Left renal cortex interstitium (tissue), 4 donors: Measurements from ENCODE around the gene NINL. TPM values are rescaled to one million over a fixed set of nuclear protein-coding genes. Genes with fewer than 3 reads are reported as not detected.
"Not testable (repeated sequence)": the region's sequence is repeated elsewhere in the genome, so short reads cannot be mapped to it uniquely, and the experiment has no call there.

Experiments
- DNase-seq, 4 donors: peaks; one replicate each; pipeline ENCODE4 v3.0.0-alpha.2; 2013; ENCODE audit warnings: low read depth in 4 of 4, low spot score in 2 of 4, missing footprints in 1 of 4
- polyA plus RNA-seq, 4 donors: library from polyadenylated mRNA; unstranded; fragments of 120-200 nt; gene quantifications; one replicate each; pipeline ENCODE4 v1.2.1, GENCODE V29; 2013; ENCODE audit not compliant: insufficient read length in 4 of 4

The NINL gene
- 10 to 100 TPM; 32.4 to 65.0 (median 45.4) TPM for polyA plus RNA-seq

DNA sequence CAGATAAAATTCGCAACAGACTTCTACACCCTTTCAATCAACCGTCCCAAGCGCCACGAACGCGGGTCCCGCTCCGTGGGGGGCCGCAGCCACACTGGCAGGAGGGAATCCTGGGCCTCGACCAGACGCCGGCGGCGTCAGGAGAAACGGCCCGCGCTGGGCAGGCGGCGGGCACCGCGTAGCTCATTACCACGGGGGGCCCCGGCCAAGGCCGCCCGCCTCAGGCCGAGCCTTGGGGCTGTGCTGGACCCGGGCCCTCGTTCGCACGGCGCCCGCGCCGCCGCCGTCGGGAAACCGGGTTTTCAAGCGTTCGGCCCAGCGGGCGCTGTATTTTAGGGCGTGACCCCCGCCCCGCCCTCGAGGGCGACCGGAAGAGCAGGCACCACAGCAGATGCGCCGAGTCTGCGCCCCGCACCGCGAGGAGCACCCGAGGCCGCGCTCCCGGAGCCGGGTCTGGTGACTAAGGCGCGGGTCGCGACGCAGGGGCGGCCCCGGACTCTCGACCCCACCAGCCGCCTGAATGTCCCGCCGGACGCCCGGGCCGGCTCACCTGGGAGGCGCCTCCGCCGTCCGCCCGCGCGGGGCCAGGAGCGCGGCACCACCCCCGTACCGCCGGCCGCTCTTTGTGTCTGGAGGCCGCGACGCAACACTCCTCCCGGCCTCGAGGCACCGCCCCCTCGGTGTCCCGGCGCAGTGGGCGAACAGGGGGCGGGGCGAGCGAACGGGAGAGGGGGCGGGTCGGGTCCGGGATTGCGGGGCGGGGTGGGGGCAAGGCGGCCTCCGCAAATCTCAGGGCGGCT is at the start of gene NINL:
NINL (minus strand) TSS at position 627 of the 800 bp plus-strand sequence. CDS start 58,944 bp downstream, outside the sequence.
- DNase-seq, result peak; percentile 29 to 51 (median 47)

DNA sequence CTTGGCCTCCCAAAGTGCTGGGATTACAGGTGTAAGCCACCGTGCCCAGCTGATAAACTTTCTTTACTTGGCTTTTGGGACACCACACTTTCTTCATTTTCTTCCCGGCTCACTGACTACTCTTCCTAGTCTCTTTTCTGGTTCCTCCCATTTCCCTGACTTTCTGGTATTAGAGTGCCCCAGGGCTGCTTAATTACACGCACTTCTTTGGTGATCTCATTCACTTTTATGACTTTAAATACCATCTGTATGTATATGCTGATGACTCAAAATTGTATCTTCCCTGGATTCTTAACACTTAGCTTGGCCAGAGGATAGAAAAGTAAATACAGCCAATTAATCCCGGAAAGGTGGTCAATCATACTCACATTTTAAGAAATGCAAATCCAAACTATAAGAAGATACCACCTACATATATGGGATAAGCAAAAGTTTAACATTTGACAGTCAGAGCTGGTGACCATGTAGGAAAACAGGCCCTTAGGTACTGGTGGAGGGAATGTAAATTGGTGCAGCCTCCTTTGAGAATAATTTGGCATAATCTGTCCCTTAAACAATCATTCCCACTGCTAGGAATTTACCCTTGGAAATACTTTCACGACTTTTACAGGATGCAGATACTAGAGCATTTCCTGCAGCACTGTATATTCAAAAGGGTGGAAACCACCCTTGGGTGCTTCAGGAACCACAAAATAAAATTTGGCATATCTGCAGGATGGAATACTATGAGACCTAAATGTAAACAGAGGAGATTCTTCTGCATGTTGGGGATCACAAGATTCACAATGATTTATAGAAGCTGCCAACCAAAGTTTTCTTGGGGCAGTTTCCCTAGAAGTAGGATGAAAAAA is 47.8 kb upstream of the NINL start:
- no peak for DNase-seq

DNA sequence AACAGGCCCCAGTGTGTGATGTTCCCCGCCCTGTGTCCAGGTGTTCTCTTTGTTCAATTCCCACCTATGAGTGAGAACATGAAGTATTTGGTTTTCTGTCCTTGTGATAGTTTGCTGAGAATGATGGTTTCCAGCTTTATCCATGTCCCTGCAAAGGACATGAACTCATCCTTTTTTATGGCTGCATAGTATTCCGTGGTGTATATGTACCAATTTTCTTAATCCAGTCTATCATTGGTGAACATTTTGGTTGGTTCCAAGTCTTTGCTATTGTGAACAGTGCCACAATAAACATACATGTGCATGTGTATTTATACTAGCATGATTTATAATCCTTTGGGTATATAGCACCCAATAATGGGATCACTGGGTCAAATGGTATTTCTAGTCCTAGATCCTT is 45.3 kb upstream of the NINL start:
- DNase-seq, result not testable (repeated sequence)

DNA sequence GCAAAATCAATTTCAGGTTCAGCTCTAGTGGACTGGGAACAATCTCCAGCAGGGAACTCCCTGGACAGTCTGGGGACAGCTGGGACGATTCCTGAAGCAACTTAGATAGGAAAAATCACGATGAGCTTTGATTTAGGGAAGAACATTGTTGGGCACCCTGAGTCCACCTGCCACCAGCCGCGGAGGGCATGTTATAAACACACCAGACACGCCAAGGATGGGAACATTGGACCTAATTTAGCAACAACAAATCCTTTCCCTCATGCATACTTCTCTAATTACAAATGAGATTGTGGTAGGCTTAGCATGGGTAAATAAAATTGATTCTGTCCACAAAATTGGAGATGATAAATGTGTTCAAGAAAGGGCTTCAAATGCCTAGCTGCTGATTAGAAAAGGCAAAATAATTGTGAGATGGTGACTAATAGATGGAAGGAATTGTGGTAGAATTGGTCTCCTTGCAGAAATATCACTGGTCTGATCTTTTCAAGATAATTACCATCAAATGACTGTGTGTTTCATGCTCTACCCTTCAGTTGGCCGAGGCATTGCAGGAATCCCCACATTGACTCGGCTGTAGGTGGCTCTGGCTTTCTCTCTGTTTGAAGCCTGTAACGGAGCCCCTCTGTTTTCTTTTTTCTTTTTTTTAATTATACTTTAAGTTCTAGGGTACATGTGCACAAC is 44.6 kb upstream of the NINL start:
- no peak for DNase-seq

DNA sequence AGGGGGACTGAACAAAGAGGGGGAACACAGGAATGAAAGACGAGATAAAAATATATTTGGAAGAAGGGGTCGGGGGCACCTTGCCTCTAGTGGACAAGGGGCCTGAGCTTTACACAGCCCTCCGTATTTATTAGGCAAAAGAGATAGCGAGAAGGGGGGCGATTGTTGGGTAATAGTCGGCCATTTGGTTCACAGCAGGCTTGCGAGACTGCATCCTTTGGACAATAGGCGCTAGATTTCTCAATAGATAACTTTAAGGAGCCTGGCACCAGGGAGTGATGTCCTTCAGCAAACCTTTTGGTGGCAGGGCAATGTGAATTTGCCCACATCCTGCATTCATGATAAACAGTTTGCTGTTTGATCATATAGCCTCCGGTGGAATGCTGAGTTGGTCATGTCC is 41.4 kb upstream of the NINL start:
- no peak for DNase-seq

DNA sequence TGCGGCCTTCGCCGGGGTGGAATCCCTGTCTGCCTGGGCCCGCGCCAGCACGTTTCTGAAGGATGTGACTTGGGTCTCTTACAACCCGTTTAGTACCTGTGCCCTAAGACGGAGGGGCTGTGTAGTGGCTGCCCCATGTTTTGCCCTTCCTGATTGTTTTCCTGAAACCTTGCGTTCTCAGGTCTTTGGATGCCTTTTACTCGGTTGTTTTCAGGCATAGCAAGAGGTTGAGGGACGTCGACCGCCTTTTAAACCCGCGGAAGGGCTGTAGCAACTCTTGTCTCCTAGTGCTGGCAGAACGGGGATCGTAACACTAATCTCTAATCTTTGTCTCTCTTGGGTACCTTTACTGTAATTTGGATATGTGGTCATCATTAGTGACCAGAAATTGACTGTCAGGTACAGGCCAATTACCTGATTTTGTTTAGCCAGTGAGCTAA is 39.2 kb upstream of the NINL start:
- DNase-seq, result peak in 2 of 4 donors; percentile 15 to 19

DNA sequence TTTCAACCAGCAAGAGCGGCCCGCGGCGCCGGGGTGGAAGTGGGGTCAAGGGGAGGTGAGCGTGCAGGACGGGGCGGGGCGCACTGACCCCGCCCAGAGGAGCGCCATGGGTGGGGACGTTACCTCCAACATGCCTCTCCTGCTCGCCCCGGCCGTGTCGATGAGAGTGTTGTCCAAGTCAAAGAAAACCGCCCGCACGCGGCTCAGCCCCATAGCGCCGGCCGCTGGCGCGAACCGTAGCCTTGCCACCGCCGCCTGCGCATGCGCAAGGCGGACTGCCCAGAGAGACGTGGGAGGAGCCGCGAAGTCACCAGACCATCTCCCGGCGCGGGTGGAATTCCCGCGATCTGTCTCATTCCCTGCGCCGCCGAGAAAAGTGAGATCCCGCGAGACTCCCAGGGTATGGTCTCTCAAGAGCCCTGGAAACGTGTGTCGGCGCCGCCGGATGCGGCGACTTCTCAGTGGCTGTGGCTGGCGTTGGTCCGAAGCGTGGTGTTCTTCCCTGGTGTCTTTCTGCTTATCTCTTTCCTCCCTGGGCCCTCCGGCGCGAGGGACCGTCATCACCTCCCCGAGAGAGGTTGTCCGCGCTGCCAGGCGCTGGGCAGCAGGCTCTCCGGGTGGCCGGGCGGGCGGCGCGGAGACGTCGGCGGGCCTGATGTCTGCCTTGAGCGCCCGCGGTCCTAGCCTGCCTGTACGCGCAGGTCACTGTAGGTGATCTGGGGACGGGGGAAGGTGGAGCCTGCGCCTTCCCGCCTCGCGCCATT is 38.6 kb upstream of the NINL start, which contains the start of gene NANP:
NANP (minus strand) TSS at position 279 of the 764 bp plus-strand sequence; CDS start at position 213, 66 bp downstream.
- DNase-seq, result peak; percentile 94 to 97 (median 94)

DNA sequence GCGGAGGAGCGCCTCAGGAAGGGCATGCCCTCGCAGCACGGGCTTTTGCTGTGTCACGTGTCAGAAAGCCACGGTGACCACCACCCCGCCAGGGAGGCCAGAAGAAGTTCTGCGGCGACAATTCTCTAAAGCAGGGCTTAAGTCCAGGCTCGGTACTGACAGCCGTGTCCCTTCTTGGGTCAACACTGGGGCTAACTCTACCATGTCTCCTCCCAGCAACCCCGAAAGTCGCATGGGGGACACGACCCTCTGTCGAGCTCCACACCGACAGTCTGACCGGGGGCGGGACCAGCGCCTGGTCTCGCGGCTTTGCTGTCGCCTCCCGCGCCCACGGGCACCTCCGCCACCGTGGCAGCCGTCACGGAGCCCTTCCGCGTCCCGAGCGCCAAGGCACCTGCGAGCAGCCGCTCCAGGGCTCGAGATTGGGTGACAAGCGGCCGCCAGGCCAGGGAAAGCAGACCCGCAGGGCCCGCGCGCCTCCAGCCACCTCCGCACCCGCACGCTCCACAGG is 37.9 kb upstream of the NINL start:
- peak in 3 of 4 donors; percentile 15 to 34 (median 21) for DNase-seq

DNA sequence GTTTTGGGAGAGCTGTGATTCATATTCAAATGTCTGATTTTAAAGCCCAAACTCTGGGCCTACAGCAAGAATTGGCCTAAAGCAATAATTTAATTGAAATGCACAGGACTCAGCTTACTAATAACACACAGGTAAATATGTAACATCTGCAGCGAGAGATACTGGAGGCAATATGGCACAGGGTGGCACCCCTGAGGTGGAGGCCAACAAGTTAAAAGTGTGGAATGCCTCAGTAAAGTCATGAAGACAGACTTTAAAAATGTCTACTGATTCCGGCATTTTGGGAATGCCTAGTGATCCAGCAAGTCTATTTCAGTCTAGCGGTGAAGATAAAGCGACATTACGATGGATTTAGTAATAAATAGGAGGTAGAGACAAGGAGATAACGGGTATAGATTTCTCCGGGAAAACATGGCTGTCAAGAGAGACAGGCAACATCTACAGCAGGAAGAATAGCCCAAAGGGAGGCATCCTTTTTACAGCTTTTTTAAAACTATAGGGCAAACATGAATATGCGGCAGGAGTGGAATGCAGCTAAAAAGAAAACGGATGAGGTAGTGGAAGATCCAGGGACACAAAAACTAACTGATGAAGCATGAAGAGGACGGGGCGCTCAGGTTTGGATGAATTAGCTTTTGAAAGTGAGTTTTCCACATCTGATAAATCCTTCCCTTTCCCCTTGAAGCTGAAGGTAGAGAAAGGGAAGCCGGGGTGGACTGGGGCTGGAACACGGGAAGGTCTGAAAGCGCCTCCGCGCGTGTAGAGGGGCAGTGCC is 37.3 kb upstream of the NINL start:
- peak in 1 of 4 donors; percentile 5 for DNase-seq

DNA sequence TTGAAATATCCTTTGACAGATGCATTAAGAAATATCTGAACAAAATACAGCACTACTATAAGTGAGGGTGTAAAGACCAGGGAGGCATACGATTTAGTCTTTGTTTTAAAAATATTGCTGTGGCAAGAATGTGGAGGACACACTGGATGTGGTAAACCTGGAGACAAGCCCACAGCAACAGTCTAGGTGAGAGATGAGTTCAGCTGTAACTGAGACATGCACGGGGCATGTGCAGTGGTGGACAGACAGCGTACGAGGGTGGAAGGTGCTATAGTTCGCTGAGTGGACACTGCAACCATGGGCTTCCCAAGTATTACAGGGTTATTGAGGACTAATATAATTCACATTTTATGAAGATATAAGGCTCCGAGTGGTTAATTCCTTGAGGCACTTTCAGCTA is 36.7 kb upstream of the NINL start:
- DNase-seq, result no peak

DNA sequence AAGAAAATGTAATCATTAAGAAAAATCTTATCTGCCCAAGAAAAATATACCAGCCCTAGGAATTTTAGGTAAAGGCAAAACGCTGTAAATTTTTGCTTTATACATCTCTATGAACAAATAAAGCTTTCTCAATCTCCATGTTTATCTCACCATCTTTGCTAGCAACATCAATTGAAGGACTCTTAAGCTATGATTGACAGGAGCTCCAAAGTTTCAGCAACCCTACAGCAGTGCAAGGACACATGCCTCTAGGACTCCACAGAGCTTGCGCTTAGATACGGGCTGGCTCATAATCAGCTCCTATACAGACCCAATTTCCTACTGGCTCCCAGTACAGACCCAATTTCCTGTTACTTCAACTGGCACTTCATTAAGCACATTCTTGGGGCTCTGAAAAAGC is 34.2 kb upstream of the NINL start:
- no peak for DNase-seq

DNA sequence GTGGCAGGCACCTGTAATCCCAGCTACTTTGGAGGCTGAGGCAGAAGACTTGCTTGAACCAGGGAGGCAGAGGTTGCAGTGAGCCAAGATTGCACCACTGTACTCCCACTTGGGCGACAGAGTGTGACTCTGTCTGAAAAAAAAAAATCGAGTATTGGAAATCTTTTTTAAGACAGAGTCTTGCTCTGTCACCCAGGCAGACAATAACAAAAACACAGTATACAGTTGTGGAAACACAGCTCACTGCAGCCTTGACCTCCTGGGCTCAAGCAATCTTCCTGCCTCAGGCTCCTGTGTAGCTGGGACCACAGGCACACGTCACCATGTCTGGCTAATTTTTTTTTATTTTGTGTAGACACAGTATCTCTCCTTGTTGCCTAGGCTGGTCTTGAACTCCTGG is 23.4 kb upstream of the NINL start:
- no peak for DNase-seq

DNA sequence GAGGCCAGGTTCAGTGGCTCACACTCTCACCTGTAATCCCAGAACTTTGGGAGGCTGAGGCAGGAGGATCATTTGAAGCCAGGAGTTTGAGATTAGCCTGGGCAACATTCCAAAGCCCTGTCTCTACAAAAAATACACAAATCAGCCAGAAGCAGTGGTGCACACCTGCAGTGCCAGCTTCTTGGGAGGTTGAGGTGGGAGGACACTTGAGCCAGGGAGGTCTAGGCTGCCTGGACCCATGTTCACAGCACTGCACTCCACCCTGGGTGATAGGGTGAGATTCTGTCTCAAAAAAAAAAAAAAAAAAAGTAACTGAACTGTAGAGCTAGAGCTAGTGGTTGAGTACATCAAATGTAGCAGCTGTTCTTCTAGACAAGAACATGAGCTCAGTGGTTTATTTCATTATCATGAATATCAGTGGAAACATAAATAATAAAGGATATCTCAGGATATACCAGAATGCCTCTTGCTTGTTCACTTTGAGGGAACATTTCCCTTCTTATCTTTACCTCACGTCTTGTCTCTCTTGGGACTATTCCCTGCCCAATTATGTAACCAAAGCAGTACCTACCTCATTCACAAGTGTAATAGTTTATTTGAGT is 20.9 kb upstream of the NINL start:
- no peak for DNase-seq

DNA sequence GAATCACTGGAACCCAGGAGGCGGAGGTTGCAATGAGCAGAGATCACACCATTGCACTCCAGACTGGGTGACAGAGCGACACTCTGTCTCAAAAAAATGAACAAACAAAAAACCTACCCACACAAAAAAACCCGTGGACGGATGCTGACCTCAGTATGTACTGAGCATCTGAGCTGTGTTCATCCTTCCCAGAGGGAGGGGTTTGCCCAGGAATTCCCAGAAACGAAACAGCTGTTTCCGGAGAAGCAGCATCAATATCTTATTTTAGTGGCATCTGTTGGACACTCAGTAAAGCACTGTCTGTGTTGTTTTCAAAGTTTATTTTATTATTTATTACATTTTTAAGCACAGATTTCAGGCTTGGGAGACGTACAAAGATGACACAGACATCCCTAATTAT is 19.8 kb upstream of the NINL start:
- DNase-seq, result no peak

DNA sequence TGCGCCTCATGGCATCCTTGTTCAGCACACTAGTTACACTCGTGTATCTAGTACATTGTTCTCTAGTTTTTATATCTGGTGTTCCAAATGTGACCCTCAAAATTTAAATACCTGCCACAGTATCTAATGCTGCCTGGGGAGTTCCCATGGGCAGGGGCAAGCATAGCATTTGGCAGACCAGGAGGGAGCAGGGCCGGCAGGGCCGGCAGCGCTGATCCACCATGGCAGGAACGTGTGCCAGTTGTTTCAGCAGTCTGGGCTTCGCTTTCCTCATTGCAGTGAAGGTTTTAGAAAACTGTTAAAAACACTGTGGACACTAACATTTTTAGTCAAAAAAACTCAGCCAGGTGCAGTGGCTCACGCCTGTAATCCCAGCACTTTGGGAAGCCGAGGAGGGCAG is 19.3 kb upstream of the NINL start:
- no peak for DNase-seq

DNA sequence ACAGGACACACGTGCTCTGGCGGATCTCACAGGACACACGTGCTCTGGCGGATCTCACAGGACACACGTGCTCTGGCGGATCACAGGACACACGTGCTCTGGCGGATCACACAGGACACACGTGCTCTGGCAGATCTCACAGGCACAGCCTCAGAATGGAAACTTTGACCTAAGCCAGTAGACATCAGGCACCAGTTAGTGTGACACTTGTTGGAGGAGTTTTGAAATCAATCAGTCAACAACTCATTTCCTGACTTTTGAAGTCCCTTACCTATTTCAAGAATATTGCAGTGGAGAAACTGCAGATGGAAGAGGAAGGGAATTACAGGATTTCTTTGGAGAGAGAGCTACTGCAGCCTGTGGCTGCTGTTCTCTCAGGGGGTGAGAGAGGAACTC is 17.6 kb upstream of the NINL start:
- not testable (repeated sequence) for DNase-seq

DNA sequence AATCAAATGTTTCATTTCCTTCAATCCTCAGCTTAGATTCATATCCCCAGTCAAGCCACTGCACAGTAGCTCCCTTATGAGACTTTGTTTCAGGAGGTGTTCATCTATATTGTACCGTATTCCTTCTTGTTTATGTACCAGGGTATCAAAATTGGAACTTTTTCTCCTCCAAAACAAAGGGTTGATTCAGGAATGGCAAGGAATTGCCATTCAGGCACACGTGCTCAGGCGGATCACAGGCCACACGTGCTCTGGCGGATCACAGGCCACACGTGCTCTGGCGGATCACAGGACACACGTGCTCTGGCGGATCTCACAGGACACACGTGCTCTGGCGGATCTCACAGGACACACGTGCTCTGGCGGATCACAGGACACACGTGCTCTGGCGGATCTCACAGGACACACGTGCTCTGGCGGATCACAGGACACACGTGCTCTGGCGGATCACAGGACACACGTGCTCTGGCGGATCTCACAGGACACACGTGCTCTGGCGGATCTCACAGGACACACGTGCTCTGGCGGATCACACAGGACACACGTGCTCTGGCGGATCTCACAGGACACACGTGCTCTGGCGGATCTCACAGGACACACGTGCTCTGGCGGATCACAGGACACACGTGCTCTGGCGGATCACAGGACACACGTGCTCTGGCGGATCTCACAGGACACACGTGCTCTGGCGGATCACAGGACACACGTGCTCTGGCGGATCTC is 17.0 kb upstream of the NINL start:
- not testable (repeated sequence) for DNase-seq

DNA sequence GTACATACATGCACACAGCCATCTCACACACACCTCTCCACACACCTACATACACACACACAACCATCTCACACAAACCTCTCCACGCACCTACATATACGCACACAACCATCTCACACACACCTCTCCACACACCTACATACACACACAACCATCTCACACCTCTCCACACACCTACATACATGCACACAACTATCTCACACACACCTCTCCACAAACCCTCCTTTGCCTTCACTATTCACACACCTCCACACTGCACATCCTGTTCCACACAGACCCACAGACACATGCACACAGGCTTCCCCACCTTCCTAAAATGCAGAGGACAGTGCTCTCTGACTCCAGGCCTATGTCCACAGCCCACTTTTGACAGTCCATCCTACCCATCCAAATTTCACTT is 16.3 kb upstream of the NINL start:
- no peak for DNase-seq
